ENCODE results near the gene ZFYVE9. TPM values are rescaled to one million over a fixed set of nuclear protein-coding genes. Genes with fewer than 3 reads are reported as not detected.

Gene ZFYVE9
- polyA plus RNA-seq, 1 donor from 2014 or later = 18.1 TPM

- no peak for TF ChIP-seq REST (IDR thresholded peaks at IDR 0.05; ENCODE audit: borderline replicate concordance)
- TF ChIP-seq CTCF (IDR thresholded peaks at IDR 0.05; ENCODE audit: poor library complexity, severe bottlenecking) = no peak
- no peak for TF ChIP-seq MXI1 (conservative IDR thresholded peaks at IDR 0.05; ENCODE audit: poor library complexity, severe bottlenecking)
- no peak for TF ChIP-seq EZH2 (IDR thresholded peaks at IDR 0.05; ENCODE audit: borderline replicate concordance, insufficient read depth, low read length, poor library complexity, severe bottlenecking)
- no peak for TF ChIP-seq RAD21 (conservative IDR thresholded peaks at IDR 0.05)
- TF ChIP-seq SMC3 (conservative IDR thresholded peaks at IDR 0.05; ENCODE audit: poor library complexity) = no peak
- Histone ChIP-seq H4K20me1 (ENCODE audit: insufficient read depth) (no peaks in the 10 kb centered on the region), H3K4me2 (ENCODE audit: low read length) (no peak overlapping the region), H3K27ac (ENCODE audit: low read length) (no peak overlapping the region), H3F3A (ENCODE audit: insufficient read depth, low read length, poor library complexity, severe bottlenecking) (no peaks in the 10 kb centered on the region), H3K9me3 (ENCODE audit: low read length) (no peaks in the 10 kb centered on the region), H3K36me3 (ENCODE audit: insufficient read depth, low read length) (no peaks in the 10 kb centered on the region), H3K79me2 (replicated peaks; ENCODE audit: insufficient read depth, low read length) (peaks cover 3% of the 10 kb centered on the region), H2AFZ (ENCODE audit: low read depth, low read length) (no peak overlapping the region), H3K9ac (ENCODE audit: low read length) (no peak overlapping the region), H3K27me3 (ENCODE audit: insufficient read depth, low read depth, low read length) (no peaks in the 10 kb centered on the region), H3K9me2 (ENCODE audit: insufficient read depth, low read length) (no peaks in the 10 kb centered on the region), H3K4me3 (ENCODE audit: low read length) (no peak overlapping the region)
Observed at GRCh38 chr1:52210044-52210443, 68.2 kb downstream of the ZFYVE9 start.

GRCh38 chr1:52216907-52217458 is 75.1 kb downstream of the ZFYVE9 start:
- no peaks in the 10 kb centered on the region for H3K27me3 ChIP-seq (ENCODE audit: insufficient read depth, low read depth, low read length)
- no peak overlapping the region for H3K4me2 ChIP-seq (ENCODE audit: low read length)
- no peaks in the 10 kb centered on the region for H3K9me3 ChIP-seq (ENCODE audit: low read length)
- no peaks in the 10 kb centered on the region for H4K20me1 ChIP-seq (ENCODE audit: insufficient read depth)
- H3K9me2 ChIP-seq (ENCODE audit: insufficient read depth, low read length) = no peaks in the 10 kb centered on the region
- no peak overlapping the region for H3K4me3 ChIP-seq (ENCODE audit: low read length)
- H3K27ac ChIP-seq (ENCODE audit: low read length) = no peak overlapping the region
- H3F3A ChIP-seq (ENCODE audit: insufficient read depth, low read length, poor library complexity, severe bottlenecking) = no peaks in the 10 kb centered on the region
- H3K36me3 ChIP-seq (ENCODE audit: insufficient read depth, low read length) = no peaks in the 10 kb centered on the region
- TF ChIP-seq MXI1 (conservative IDR thresholded peaks at IDR 0.05; ENCODE audit: poor library complexity, severe bottlenecking) (no peak), EZH2 (IDR thresholded peaks at IDR 0.05; ENCODE audit: borderline replicate concordance, insufficient read depth, low read length, poor library complexity, severe bottlenecking) (no peak), SMC3 (conservative IDR thresholded peaks at IDR 0.05; ENCODE audit: poor library complexity) (no peak), CTCF (IDR thresholded peaks at IDR 0.05; ENCODE audit: poor library complexity, severe bottlenecking) (no peak)
- no peak overlapping the region for H2AFZ ChIP-seq (ENCODE audit: low read depth, low read length)
- H3K9ac ChIP-seq (ENCODE audit: low read length) = no peak overlapping the region
- no peaks in the 10 kb centered on the region for H3K79me2 ChIP-seq (replicated peaks; ENCODE audit: insufficient read depth, low read length)
